Right ventricle myocardium inferior (tissue), 1 donor: Measurements from ENCODE around the gene CFAP119. TPM values are rescaled to one million over a fixed set of nuclear protein-coding genes. Genes with fewer than 3 reads are reported as not detected.

Source experiments
- ATAC-seq: fragments of 200-7000 bp; cut with Tn5 transposase; one replicate; pipeline ENCODE4 v1.9.1; 2020; ENCODE audit warnings: mild to moderate bottlenecking, moderate library complexity
- DNase-seq: peaks from one replicate; pipeline ENCODE4 v3.0.0; 2021; ENCODE audit errors: missing footprints
- intact Hi-C: fragments of 100-400 bp; cut with DNase I; formaldehyde crosslinking; loops from one replicate; pipeline ENCODE4 v1.11.0; 2022
- total RNA-seq: library from RNA; stranded (reverse); fragmentation: NEBNext Ultra II Directional; extraction: Animal tissue kit (Norgen Biotek cat#: 25700); gene quantifications from one replicate; pipeline ENCODE4 v1.2.1, GENCODE V29; 2021
- donor health status: DM: no; HTN: yes; CAD: no; lungs with severe emphysema.

The CFAP119 gene
- total RNA-seq, 1 donor from 2014 or later: 0.89 TPM

- ATAC-seq: peak; percentile 97
- intact Hi-C loops: no loop called here
- peak; percentile 100 for DNase-seq
Observed at GRCh38 chr16:30747799-30748633, 13.8 kb downstream of the CFAP119 start, which contains the start of gene PHKG2. Gene PHKG2, plus strand, starts transcription at chr16:30748425. Its CDS starts 396 bp downstream, at chr16:30748821.

- DNase-seq (no peak), ATAC-seq (no peak)
- intact Hi-C loops: no loop called here
Observed at GRCh38 chr16:30747331-30747730, 14.5 kb downstream of the CFAP119 start.

- no peak for ATAC-seq
- no peak for DNase-seq
- intact Hi-C loops: no loop called here
Observed at GRCh38 chr16:30746638-30747175, 15.2 kb downstream of the CFAP119 start.

- DNase-seq: no peak
- ATAC-seq: no peak
- intact Hi-C loops: no loop called here
Observed at GRCh38 chr16:30745082-30745481, 16.8 kb downstream of the CFAP119 start.

- intact Hi-C loops: no loop called here
- no peak for DNase-seq
- peak; percentile 33 for ATAC-seq
Observed at GRCh38 chr16:30744183-30744582, 17.7 kb downstream of the CFAP119 start.

- intact Hi-C loops: no loop called here
- DNase-seq: no peak
- ATAC-seq: peak; percentile 53
Observed at GRCh38 chr16:30743716-30744115, 18.1 kb downstream of the CFAP119 start.

GRCh38 chr16:30741461-30741914, 20.4 kb downstream of the CFAP119 start:
- DNase-seq (no peak), ATAC-seq (no peak)
- intact Hi-C loops: no loop called here

GRCh38 chr16:30740364-30741251, 21.3 kb downstream of the CFAP119 start:
- ATAC-seq (peak; percentile 72), DNase-seq (peak; percentile 88)
- intact Hi-C loops: no loop called here

- DNase-seq (no peak), ATAC-seq (no peak)
- intact Hi-C loops: no loop called here
Observed at GRCh38 chr16:30738984-30739951, 22.6 kb downstream of the CFAP119 start.

GRCh38 chr16:30737794-30738648, 23.8 kb downstream of the CFAP119 start:
- ATAC-seq (no peak), DNase-seq (no peak)
- intact Hi-C loops: no loop called here

GRCh38 chr16:30736995-30737793, 24.7 kb downstream of the CFAP119 start:
- intact Hi-C loops: no loop called here

GRCh38 chr16:30731411-30731810, 30.5 kb downstream of the CFAP119 start:
- DNase-seq (no peak), ATAC-seq (no peak)

More at GRCh38 chr16:30736995-30737793, 24.7 kb downstream of the CFAP119 start:
- DNase-seq (no peak), ATAC-seq (no peak)

GRCh38 chr16:30728899-30729672, 32.8 kb downstream of the CFAP119 start:
- ATAC-seq: peak; percentile 35
- intact Hi-C loops: no loop called here
- no peak for DNase-seq

More at GRCh38 chr16:30731411-30731810, 30.5 kb downstream of the CFAP119 start:
- intact Hi-C loops: no loop called here

- DNase-seq: no peak
- ATAC-seq: no peak
- intact Hi-C loops: no loop called here
Observed at GRCh38 chr16:30728321-30728720, 33.5 kb downstream of the CFAP119 start.

- intact Hi-C loops: no loop called here
- DNase-seq (no peak), ATAC-seq (no peak)
Observed at GRCh38 chr16:30725418-30725792, 36.5 kb downstream of the CFAP119 start.
